Heart left ventricle (tissue), 13 donors: ENCODE results near the gene FBXW4.

Source experiments
- POLR2A ChIP-seq, 2 donors: fragments of 450-650 bp; IDR thresholded peaks; one replicate each; pipeline ENCODE4 v1.6.1; 2017; ENCODE audit warnings: antibody characterized with exemption in 2 of 2, mild to moderate bottlenecking in 2 of 2, moderate library complexity in 2 of 2
- TF ChIP-seq, protein P1 (sequence below), 12 donors: fragments of 200-600 bp; sonication (generic) in 4 of 12; IDR thresholded peaks; one replicate each; pipeline versions ENCODE4 v1.5.0 to v1.8.0; 2018 to 2022; ENCODE audit warnings: antibody characterized with exemption in 12 of 12, mild to moderate bottlenecking in 5 of 12
- donor health status: ischemic (EF 13 %, LVEDD 7.1; RV severe dilation, severe dysfunction).
- donor health status: DM: no; HTN: yes; CAD: no.
- donor health status: DM: no; HTN: no; CAD: no.
- donor health status: ischemic (EF 25% LVEDD 6.9; RV normal size, moderate dysfunction).
- donor health status: ischemic (EF 25% LVEDD 5.7; RV mildly dilated, moderate dysfunction).
- donor health status: ischemic (EF 35%, LVEDD 5.7; RV mildly dilated, moderate dysfunction).
- donor health status: nonischemic (EF 11% LVEDD 7.7; RV severe dilation, severe dysfunction).
- donor health status: DM: yes; HTN: yes; CAD: no.
- donor health status: PGD.
- donor health status: ischemic (EF 29% LVEDD 5.4; RV normal size, mild dysfunction).
- donor health status: nonischemic (EF 23%, LVEDD 6.1; RV moderate dilation, normal function).

DNA sequence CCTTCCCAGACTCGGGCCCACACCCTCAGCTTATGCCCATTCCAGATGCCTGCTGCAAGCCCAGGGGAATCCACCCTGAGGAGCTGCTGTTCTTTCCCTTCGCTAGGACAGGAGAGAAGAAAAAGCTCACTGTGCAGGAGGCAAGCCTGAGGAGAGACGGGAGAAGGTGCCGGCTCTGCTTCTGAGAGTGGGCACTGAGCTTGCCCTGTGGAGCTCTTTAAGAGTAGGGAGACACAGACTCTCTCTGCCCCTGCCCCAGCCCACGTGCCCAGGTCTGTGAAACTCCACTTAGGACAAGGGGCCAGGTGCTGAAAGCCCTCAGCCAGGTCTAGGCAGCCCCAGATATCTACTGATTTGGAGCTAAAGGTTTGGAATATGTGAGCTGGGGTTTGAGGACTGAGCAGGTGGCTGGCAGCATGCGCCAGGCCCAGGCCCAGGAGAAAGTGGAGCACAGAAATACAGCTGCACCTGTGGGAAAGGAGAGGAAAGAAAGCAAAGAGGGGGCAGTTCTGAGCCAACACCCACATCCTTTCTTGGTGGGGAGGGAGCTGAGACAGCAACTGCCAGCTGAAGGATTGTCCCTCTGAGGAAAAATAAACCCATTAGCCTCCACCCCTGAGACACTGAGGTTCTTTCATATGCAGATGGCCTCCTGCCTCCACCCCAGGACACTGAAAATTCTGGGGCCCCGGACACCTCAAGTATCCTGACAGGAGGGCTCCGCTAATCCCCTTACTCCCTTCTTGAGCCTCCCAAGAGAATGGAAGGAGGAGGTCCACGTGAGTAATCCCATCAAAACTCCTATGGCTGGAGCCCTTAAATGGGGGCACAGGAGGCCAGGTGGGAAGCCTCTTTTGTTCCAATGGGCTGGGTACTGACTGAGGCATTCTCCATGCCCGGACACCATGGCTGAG lies 114.2 kb downstream of the FBXW4 start:
- TF ChIP-seq, protein P1, sequence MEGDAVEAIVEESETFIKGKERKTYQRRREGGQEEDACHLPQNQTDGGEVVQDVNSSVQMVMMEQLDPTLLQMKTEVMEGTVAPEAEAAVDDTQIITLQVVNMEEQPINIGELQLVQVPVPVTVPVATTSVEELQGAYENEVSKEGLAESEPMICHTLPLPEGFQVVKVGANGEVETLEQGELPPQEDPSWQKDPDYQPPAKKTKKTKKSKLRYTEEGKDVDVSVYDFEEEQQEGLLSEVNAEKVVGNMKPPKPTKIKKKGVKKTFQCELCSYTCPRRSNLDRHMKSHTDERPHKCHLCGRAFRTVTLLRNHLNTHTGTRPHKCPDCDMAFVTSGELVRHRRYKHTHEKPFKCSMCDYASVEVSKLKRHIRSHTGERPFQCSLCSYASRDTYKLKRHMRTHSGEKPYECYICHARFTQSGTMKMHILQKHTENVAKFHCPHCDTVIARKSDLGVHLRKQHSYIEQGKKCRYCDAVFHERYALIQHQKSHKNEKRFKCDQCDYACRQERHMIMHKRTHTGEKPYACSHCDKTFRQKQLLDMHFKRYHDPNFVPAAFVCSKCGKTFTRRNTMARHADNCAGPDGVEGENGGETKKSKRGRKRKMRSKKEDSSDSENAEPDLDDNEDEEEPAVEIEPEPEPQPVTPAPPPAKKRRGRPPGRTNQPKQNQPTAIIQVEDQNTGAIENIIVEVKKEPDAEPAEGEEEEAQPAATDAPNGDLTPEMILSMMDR (IDR thresholded peaks at IDR 0.05) = no peak
- no peak for TF ChIP-seq POLR2A (IDR thresholded peaks at IDR 0.05)
